Measurements from ENCODE around the gene TATDN3. TPM values are rescaled to one million over a fixed set of nuclear protein-coding genes. Genes with fewer than 3 reads are reported as not detected.

TATDN3 gene
- total and polyA plus RNA-seq, 2 of the 8 experiments (the other 6 are each of a cell fraction or from before 2014, with no cell fraction given): 6.9 to 19.4 TPM

DNA sequence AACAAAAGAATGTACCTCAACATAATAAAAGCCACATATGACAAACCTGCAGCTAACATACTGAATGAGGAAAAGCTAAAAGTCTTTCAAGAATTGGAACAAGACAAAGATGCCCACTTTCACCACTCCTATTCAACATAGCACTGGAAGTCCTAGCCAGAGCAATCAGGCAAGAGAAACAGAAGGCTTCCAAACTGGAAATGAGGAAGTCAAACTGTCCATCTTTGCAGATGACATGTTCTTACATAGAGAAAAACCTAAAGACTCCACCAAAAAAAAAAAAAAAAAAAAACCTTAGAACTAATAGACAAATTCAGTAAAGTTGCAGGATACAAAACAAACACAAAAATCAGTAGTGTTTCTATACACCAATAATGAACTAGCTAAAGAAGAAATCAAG is 20.4 kb upstream of the TATDN3 start:
- POLR2A ChIA-PET (ENCODE audit: partially characterized antibody): interaction anchor here (0.7 kb wide), 1 partner anchor 197 kb away, joined by 3 read pairs; no protein-coding TSS in a partner anchor

More for the DNA sequence above, 20.4 kb upstream of the TATDN3 start:
- Histone ChIP-seq H3K27ac (ENCODE audit: low read depth, low read length) (no peak overlapping the region), H2BK20ac (ENCODE audit: low read length) (no peak overlapping the region), H3K9me3 (ENCODE audit: insufficient read depth in 2 of 2, low read depth in 1 of 2, low read length in 1 of 2) (no peaks in the 10 kb centered on the region), H2BK12ac (ENCODE audit: low read depth, low read length) (no peak overlapping the region), H3K36me3 (ENCODE audit: control insufficient read depth in 2 of 4, insufficient read depth in 4 of 4, low read length in 3 of 4) (peaks cover 0 to 9% (median 2%) of the 10 kb centered on the region in 4 experiments; a peak in 3 of 8 replicates), H3K56ac (replicated peaks; ENCODE audit: insufficient read length, low read depth, low read length) (no peak overlapping the region), H3K4me2 (ENCODE audit: insufficient read depth in 1 of 2, low read depth in 2 of 2, low read length in 2 of 2) (no peak overlapping the region), H3K4ac (replicated peaks; ENCODE audit: insufficient read length, low read depth, low read length) (no peak overlapping the region), H3K9ac (replicated peaks in 1 of 4; ENCODE audit: extremely low read depth in 1 of 4, low read depth in 3 of 4, low read length in 3 of 4) (no peak overlapping the region), H4K91ac (replicated peaks; ENCODE audit: insufficient read length, low read length) (no peak overlapping the region), H2AFZ (ENCODE audit: low read length) (no peak overlapping the region), H4K8ac (ENCODE audit: extremely low read depth, insufficient read depth, low read length) (no peak overlapping the region), H2BK5ac (ENCODE audit: low read depth, low read length) (no peak overlapping the region), H3K23ac (ENCODE audit: insufficient read length) (no peak overlapping the region), H2BK120ac (replicated peaks; ENCODE audit: low read depth, low read length) (no peak overlapping the region), H2BK15ac (ENCODE audit: low read length) (no peak overlapping the region), H3K4me1 (replicated peaks in 1 of 4; ENCODE audit: control insufficient read depth in 3 of 4, insufficient read depth in 4 of 4, low read length in 3 of 4) (no peaks in the 10 kb centered on the region), H3K27me3 (replicated peaks in 1 of 4; ENCODE audit: control insufficient read depth in 3 of 4, extremely low read depth in 1 of 4, insufficient read depth in 3 of 4, low read length in 3 of 4) (no peaks in the 10 kb centered on the region), H4K5ac (ENCODE audit: insufficient read length, low read depth, low read length) (no peak overlapping the region), H3K4me3 (ENCODE audit: extremely low read depth in 1 of 4, insufficient read depth in 2 of 4, low read depth in 3 of 4, low read length in 4 of 4) (no peak overlapping the region), H3K23me2 (ENCODE audit: low read depth, low read length) (no peaks in the 10 kb centered on the region), H3K79me2 (ENCODE audit: control insufficient read depth in 1 of 2, insufficient read depth in 2 of 2, low read length in 2 of 2) (peaks cover 0 to 50% of the 10 kb centered on the region in 2 experiments; a peak in 2 of 4 replicates), H4K20me1 (replicated peaks in 1 of 2; ENCODE audit: control insufficient read depth in 1 of 2, insufficient read depth in 2 of 2, low read length in 2 of 2) (no peaks in the 10 kb centered on the region), H2AK5ac (ENCODE audit: low read depth, low read length) (no peak overlapping the region), H3K79me1 (ENCODE audit: low read depth, low read length) (0 out of 2 replicates have a peak, but pooled peaks cover 2% of the 10 kb centered on the region), H3K18ac (ENCODE audit: extremely low read depth, low read length) (no peak overlapping the region), H3K14ac (ENCODE audit: insufficient read length) (no peak overlapping the region)
- CTCF ChIA-PET (ENCODE audit: partially characterized antibody): interaction anchor here (0.6 to 1.7 kb wide), 6 partner anchors 12 to 314 kb away, joined by 3 to 4 read pairs (median 3); no protein-coding TSS in a partner anchor
- TF ChIP-seq TAF7 (optimal IDR thresholded peaks at IDR 0.05; ENCODE audit: borderline replicate concordance, low read depth, low read length): no peak
- no peak for TF ChIP-seq KDM4A (IDR thresholded peaks at IDR 0.05; ENCODE audit: low read depth, low read length, severe bottlenecking)
- no peak for TF ChIP-seq GTF2F1 (IDR thresholded peaks at IDR 0.05; ENCODE audit: borderline replicate concordance, low read depth, low read length)
- TF ChIP-seq SRF (IDR thresholded peaks at IDR 0.05; ENCODE audit: low read depth, low read length): no peak
- TF ChIP-seq FOSL1 (IDR thresholded peaks at IDR 0.05; ENCODE audit: insufficient read depth, low read depth, low read length): no peak
- TF ChIP-seq, protein P1, sequence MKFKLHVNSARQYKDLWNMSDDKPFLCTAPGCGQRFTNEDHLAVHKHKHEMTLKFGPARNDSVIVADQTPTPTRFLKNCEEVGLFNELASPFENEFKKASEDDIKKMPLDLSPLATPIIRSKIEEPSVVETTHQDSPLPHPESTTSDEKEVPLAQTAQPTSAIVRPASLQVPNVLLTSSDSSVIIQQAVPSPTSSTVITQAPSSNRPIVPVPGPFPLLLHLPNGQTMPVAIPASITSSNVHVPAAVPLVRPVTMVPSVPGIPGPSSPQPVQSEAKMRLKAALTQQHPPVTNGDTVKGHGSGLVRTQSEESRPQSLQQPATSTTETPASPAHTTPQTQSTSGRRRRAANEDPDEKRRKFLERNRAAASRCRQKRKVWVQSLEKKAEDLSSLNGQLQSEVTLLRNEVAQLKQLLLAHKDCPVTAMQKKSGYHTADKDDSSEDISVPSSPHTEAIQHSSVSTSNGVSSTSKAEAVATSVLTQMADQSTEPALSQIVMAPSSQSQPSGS (IDR thresholded peaks at IDR 0.05; ENCODE audit: low read length): no peak
- no peak for TF ChIP-seq SAP30 (IDR thresholded peaks at IDR 0.05; ENCODE audit: insufficient read depth, insufficient replicate concordance, low read length)
- no peak for TF ChIP-seq TEAD4 (IDR thresholded peaks at IDR 0.05; ENCODE audit: low read depth, low read length)
- FAIRE-seq (no peak), DNase-seq (ENCODE audit: low read depth in 1 of 2, low spot score in 2 of 2) (no peak)
